Heart right ventricle (tissue), 16 donors: Measurements from ENCODE around the gene DHX40. TPM values are rescaled to one million over a fixed set of nuclear protein-coding genes. Genes with fewer than 3 reads are reported as not detected.

Experiments used
- ATAC-seq, 8 donors: fragments of 200-7000 bp; cut with Tn5 transposase; one replicate each; pipeline ENCODE4 v1.9.1; 2020; ENCODE audit warnings: mild to moderate bottlenecking in 8 of 8, moderate library complexity in 8 of 8, moderate number of reproducible peaks in 1 of 8
- DNase-seq, 2 donors: peaks; one replicate each; pipeline ENCODE4 v3.0.0-alpha.2; 2020
- H3K27ac ChIP-seq, 10 donors: fragments of 200-600 bp; sonication (generic) in 2 of 10; one replicate each; pipeline versions ENCODE4 v1.5.0 to v1.8.0; 2020 to 2022; ENCODE audit warnings: mild to moderate bottlenecking in 3 of 10
- H3K27me3 ChIP-seq, 7 donors: fragments of 200-600 bp; one replicate each; pipeline ENCODE4 v1.8.0; 2021 to 2022; ENCODE audit warnings: mild to moderate bottlenecking in 2 of 7
- H3K36me3 ChIP-seq, 9 donors: fragments of 200-600 bp; sonication (generic) in 1 of 9; one replicate each; pipeline versions ENCODE4 v1.5.0 to v1.8.0; 2020 to 2022; ENCODE audit warnings: mild to moderate bottlenecking in 2 of 9
- H3K4me1 ChIP-seq, 9 donors: fragments of 200-600 bp; sonication (generic) in 1 of 9; one replicate each; pipeline versions ENCODE4 v1.5.0 to v1.8.0; 2020 to 2022; ENCODE audit warnings: mild to moderate bottlenecking in 4 of 9
- H3K4me3 ChIP-seq, 10 donors: fragments of 200-600 bp; sonication (generic) in 2 of 10; one replicate each; pipeline versions ENCODE4 v1.5.0 to v1.8.0; 2020 to 2022; ENCODE audit warnings: mild to moderate bottlenecking in 7 of 10, moderate library complexity in 2 of 10
- H3K9me3 ChIP-seq, 11 donors: fragments of 200-600 bp in 10 of 11; sonication (generic) in 2 of 11; one replicate each; pipeline versions ENCODE4 v1.5.0 to v1.8.0; 2013 to 2022; ENCODE audit warnings: mild to moderate bottlenecking in 2 of 11, control low read depth in 1 of 11, moderate library complexity in 1 of 11
- CTCF ChIP-seq, 9 donors: fragments of 200-600 bp; sonication (generic) in 2 of 9; IDR thresholded peaks; one replicate each; pipeline versions ENCODE4 v1.5.0 to v1.8.0; 2021 to 2022; ENCODE audit warnings: antibody characterized with exemption in 9 of 9, mild to moderate bottlenecking in 5 of 9, moderate library complexity in 1 of 9
- WGBS, 2 donors: extraction: QIAGEN DNeasy Blood & Tissue Kit; methylation state at CpG; one replicate each; pipeline ENCODE4 v1.1.7; 2013; ENCODE audit warnings: inconsistent platforms in 1 of 2; 5-methylcytosine and 5-hydroxymethylcytosine counted together
- intact Hi-C, 10 donors: fragments of 100-400 bp; cut with DNase I; formaldehyde crosslinking; loops; one replicate each; pipeline versions ENCODE4 v1.11.1 to v1.14.2; 2022
- polyA plus RNA-seq, 2 donors: library from polyadenylated mRNA; stranded (reverse); fragments of 200-250 nt; gene quantifications; one replicate each; pipeline ENCODE4 v1.2.3, GENCODE V29; 2013
- total RNA-seq, 10 donors: library from RNA; stranded (reverse); fragmentation: NEBNext Ultra II Directional in 3 of 10; extraction: Animal tissue kit (Norgen Biotek cat#: 25700) in 3 of 10; gene quantifications; one replicate each; pipeline versions ENCODE4 v1.2.1 to v1.2.4, GENCODE V29; 2021 to 2023
- donor health status: Arrhythmogenic right ventricular cardiomyopathy.
- donor health status: ischemic (EF 13 %, LVEDD 7.1; RV severe dilation, severe dysfunction).
- donor health status: healthy with polysubstance abuse.
- donor health status: DM: no; HTN: yes; CAD: no.
- donor health status: DM: no; HTN: no; CAD: no.
- donor health status: ischemic (EF 25% LVEDD 6.9; RV normal size, moderate dysfunction).
- donor health status: ischemic (EF 25% LVEDD 5.7; RV mildly dilated, moderate dysfunction).
- donor health status: healthy.
- donor health status: DM: yes; HTN: yes; CAD: no.
- donor health status: Ischemic cardiomyopathy.
- donor health status: ischemic (EF 35%, LVEDD 5.7; RV mildly dilated, moderate dysfunction).
- donor health status: nonischemic (EF 11% LVEDD 7.7; RV severe dilation, severe dysfunction).
- donor health status: DM: yes; HTN: yes; CAD: no.
- donor health status: PGD.
- donor health status: ischemic (EF 29% LVEDD 5.4; RV normal size, mild dysfunction).
- donor health status: nonischemic (EF 23%, LVEDD 6.1; RV moderate dilation, normal function).

Gene DHX40
- total and polyA plus RNA-seq, 12 donors: 6.9 to 22.9 (median 20.2) TPM

DNA sequence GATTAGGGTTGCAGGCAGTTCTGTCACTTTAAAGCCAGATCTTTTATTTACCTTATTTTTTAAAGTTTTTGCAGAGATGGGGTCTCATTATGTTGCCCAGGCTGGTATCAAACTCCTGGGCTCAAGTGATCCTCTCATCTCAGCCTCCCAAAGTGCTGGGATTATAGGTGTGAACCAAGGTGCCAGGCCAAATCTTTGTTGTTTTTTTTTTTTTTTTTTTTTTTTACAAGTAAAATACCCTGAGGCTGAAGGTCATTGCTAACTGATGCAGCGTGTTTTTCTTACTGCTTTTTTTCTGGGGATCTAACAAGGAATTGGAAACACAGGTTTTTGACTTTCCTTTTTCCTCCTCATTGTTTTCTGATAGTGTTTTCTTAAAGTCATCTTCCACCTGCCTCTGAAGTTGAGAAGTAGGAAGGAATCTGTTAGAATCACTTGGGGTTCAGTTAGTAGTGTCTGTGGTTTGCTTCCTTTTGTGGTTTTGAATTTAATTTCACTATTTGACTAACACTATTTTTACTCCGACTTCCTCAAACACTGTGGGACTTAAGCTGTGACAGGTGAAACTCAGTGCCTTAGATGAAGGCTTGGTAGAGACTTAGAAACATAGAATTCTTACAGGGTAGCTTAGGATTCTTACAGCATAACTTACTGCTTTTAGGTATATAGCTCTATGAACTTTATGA, 76.5 kb downstream of the DHX40 start:
- no peak for ATAC-seq
- intact Hi-C loops: no loop called here
- no peak for TF ChIP-seq CTCF (IDR thresholded peaks at IDR 0.05)

GRCh38 chr17:59642565-59642964, 77.2 kb downstream of the DHX40 start:
- peaks cover 0 to 41% (median 18%) of the 10 kb centered on the region in 9 donors for H3K36me3 ChIP-seq
- no peak for TF ChIP-seq CTCF (IDR thresholded peaks at IDR 0.05)
- DNase-seq (no peak), ATAC-seq (no peak)
- H3K4me1 ChIP-seq: peaks cover 0 to 92% (median 70%) of the 10 kb centered on the region in 9 donors
- intact Hi-C loops: no loop called here
- no peak overlapping the region for H3K27ac ChIP-seq
- no peak overlapping the region for H3K4me3 ChIP-seq
- no peaks in the 10 kb centered on the region for H3K27me3 ChIP-seq
- H3K9me3 ChIP-seq: no peaks in the 10 kb centered on the region
- WGBS, 2 donors: 92 to 96% methylated on average over 1 of the region's 1 CpG

More for the DNA sequence above, 76.5 kb downstream of the DHX40 start:
- Histone ChIP-seq H3K27me3 (no peaks in the 10 kb centered on the region), H3K9me3 (no peaks in the 10 kb centered on the region), H3K27ac (peak overlapping the region in 1 of 10 donors; percentile 28), H3K36me3 (peaks cover 0 to 35% (median 18%) of the 10 kb centered on the region in 9 donors), H3K4me3 (no peak overlapping the region), H3K4me1 (peaks cover 0 to 91% (median 68%) of the 10 kb centered on the region in 9 donors)
- 63 to 73% methylated on average over 2 of the region's 2 CpGs for WGBS, 2 donors
- no peak for DNase-seq

- Histone ChIP-seq H3K9me3 (no peaks in the 10 kb centered on the region), H3K4me1 (peaks cover 0 to 90% (median 64%) of the 10 kb centered on the region in 9 donors), H3K27me3 (no peaks in the 10 kb centered on the region), H3K4me3 (no peak overlapping the region), H3K27ac (peak overlapping the region in 2 of 10 donors; percentile 19 to 30), H3K36me3 (peaks cover 0 to 50% (median 22%) of the 10 kb centered on the region in 9 donors)
- TF ChIP-seq CTCF (IDR thresholded peaks at IDR 0.05): no peak
- intact Hi-C loops: no loop called here
- ATAC-seq (peak in 6 of 8 donors; percentile 46 to 76 (median 63)), DNase-seq (no peak)
- 81% methylated on average over 5 of the region's 5 CpGs for WGBS, 2 donors
Measured at GRCh38 chr17:59643159-59644140, 78.0 kb downstream of the DHX40 start.

DNA sequence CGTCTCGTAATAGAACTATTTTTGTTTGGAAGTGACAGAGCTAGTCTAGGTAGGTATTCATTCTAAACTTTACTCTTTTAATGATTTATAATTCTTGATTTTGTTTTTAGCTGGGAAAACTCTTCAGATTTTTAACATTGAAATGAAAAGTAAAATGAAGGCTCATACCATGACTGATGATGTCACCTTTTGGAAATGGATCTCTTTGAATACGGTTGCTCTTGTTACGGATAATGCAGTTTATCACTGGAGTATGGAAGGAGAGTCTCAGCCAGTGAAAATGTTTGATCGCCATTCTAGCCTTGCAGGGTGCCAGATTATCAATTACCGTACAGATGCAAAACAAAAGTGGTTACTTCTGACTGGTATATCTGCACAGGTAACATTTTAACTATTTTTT, 81.9 kb downstream of the DHX40 start:
- TF ChIP-seq CTCF (IDR thresholded peaks at IDR 0.05): no peak

More for the DNA sequence above, 81.9 kb downstream of the DHX40 start:
- H3K9me3 ChIP-seq: peaks cover 0 to 4% (median 0%) of the 10 kb centered on the region in 11 donors
- DNase-seq: no peak
- no peaks in the 10 kb centered on the region for H3K27me3 ChIP-seq
- WGBS, 2 donors: 61 to 68% methylated on average over 6 of the region's 6 CpGs
- H3K4me3 ChIP-seq: no peak overlapping the region
- H3K4me1 ChIP-seq: peaks cover 0 to 55% (median 37%) of the 10 kb centered on the region in 9 donors
- H3K27ac ChIP-seq: no peak overlapping the region
- H3K36me3 ChIP-seq: peaks cover 0 to 88% (median 44%) of the 10 kb centered on the region in 9 donors
- intact Hi-C loops: loop anchor here in 2 of 10 donors (5.0 kb wide), 1 partner anchor 40 kb away; no protein-coding TSS in a partner anchor
- ATAC-seq: no peak
